Measurements from ENCODE around the gene ZFYVE19. TPM values are rescaled to one million over a fixed set of nuclear protein-coding genes. Genes with fewer than 3 reads are reported as not detected.
A peak's percentile ranks its signal among the peaks of the same experiment; 100 is the strongest.

ZFYVE19 gene
- total RNA-seq, 2 experiments from 2014 or later: 29.4 to 35.6 TPM

GRCh38 chr15:40843261-40843884, 36.5 kb downstream of the ZFYVE19 start:
- ChIA-PET POLR2A (interaction anchor here (0.8 kb wide), 1 partner anchor 28 kb away, joined by 3 read pairs; no protein-coding TSS in a partner anchor), CTCF (interaction anchor here (3.0 to 9.3 kb wide), 3 partner anchors 15 to 52 kb away, joined by 10 to 79 read pairs (median 18); partner anchors contain the start of gene VPS18)
- Mint-ChIP-seq H3K27me3 (ENCODE audit: low read depth) (peaks cover 31% of the 10 kb centered on the region), H3K4me3 (peak overlapping the region; percentile 64), H3K4me1 (ENCODE audit: low read depth) (peaks cover 28% of the 10 kb centered on the region), H3K27ac (no peak overlapping the region), H3K36me3 (ENCODE audit: low read depth) (no peaks in the 10 kb centered on the region), H3K9me3 (ENCODE audit: insufficient read depth) (no peaks in the 10 kb centered on the region)
- no peak for DNase-seq
- no peak for ATAC-seq

- peak; percentile 72 for ATAC-seq
- CTCF ChIA-PET: interaction anchor here (1.1 to 9.3 kb wide), 5 partner anchors 14 to 61 kb away, joined by 3 to 79 read pairs (median 10); partner anchors contain the start of gene VPS18
- Mint-ChIP-seq H3K4me1 (ENCODE audit: low read depth) (peaks cover 28% of the 10 kb centered on the region), H3K36me3 (ENCODE audit: low read depth) (no peaks in the 10 kb centered on the region), H3K9me3 (ENCODE audit: insufficient read depth) (no peaks in the 10 kb centered on the region), H3K27ac (no peak within 1 kb of the TSS), H3K4me3 (peak within 1 kb of the TSS; percentile 79), H3K27me3 (ENCODE audit: low read depth) (peaks cover 31% of the 10 kb centered on the region)
- DNase-seq: peak; percentile 50
- POLR2A ChIA-PET: interaction anchor here (0.8 kb wide), 1 partner anchor 29 kb away, joined by 3 read pairs; no protein-coding TSS in a partner anchor
Observed at GRCh38 chr15:40843885-40844695, 37.2 kb downstream of the ZFYVE19 start, which contains the start of gene SPINT1. SPINT1 (plus strand) TSS chr15:40844048; CDS start chr15:40844555, 507 bp downstream.

GRCh38 chr15:40844696-40845030, 37.8 kb downstream of the ZFYVE19 start:
- ATAC-seq: peak; percentile 53
- H3K27ac Mint-ChIP-seq: no peak overlapping the region

GRCh38 chr15:40845036-40845435, 38.1 kb downstream of the ZFYVE19 start:
- no peaks in the 10 kb centered on the region for H3K9me3 Mint-ChIP-seq (ENCODE audit: insufficient read depth)
- POLR2A ChIA-PET: no interaction called here
- ATAC-seq: no peak
- no peaks in the 10 kb centered on the region for H3K36me3 Mint-ChIP-seq (ENCODE audit: low read depth)
- no peak overlapping the region for H3K27ac Mint-ChIP-seq
- peaks cover 28% of the 10 kb centered on the region for H3K4me1 Mint-ChIP-seq (ENCODE audit: low read depth)
- DNase-seq: no peak
- CTCF ChIA-PET: interaction anchor here (1.1 to 9.3 kb wide), 5 partner anchors 13 to 60 kb away, joined by 3 to 79 read pairs (median 10); partner anchors contain the start of gene VPS18
- H3K27me3 Mint-ChIP-seq (ENCODE audit: low read depth): peaks cover 31% of the 10 kb centered on the region
- H3K4me3 Mint-ChIP-seq: peak overlapping the region; percentile 79

More at GRCh38 chr15:40844696-40845030, 37.8 kb downstream of the ZFYVE19 start:
- Mint-ChIP-seq H3K36me3 (ENCODE audit: low read depth) (no peaks in the 10 kb centered on the region), H3K4me3 (peak overlapping the region; percentile 79), H3K4me1 (ENCODE audit: low read depth) (peaks cover 28% of the 10 kb centered on the region), H3K27me3 (ENCODE audit: low read depth) (peaks cover 31% of the 10 kb centered on the region), H3K9me3 (ENCODE audit: insufficient read depth) (no peaks in the 10 kb centered on the region)
- ChIA-PET POLR2A (no interaction called here), CTCF (interaction anchor here (1.1 to 9.3 kb wide), 5 partner anchors 13 to 60 kb away, joined by 3 to 79 read pairs (median 10); partner anchors contain the start of gene VPS18)
- DNase-seq: peak; percentile 53

DNA sequence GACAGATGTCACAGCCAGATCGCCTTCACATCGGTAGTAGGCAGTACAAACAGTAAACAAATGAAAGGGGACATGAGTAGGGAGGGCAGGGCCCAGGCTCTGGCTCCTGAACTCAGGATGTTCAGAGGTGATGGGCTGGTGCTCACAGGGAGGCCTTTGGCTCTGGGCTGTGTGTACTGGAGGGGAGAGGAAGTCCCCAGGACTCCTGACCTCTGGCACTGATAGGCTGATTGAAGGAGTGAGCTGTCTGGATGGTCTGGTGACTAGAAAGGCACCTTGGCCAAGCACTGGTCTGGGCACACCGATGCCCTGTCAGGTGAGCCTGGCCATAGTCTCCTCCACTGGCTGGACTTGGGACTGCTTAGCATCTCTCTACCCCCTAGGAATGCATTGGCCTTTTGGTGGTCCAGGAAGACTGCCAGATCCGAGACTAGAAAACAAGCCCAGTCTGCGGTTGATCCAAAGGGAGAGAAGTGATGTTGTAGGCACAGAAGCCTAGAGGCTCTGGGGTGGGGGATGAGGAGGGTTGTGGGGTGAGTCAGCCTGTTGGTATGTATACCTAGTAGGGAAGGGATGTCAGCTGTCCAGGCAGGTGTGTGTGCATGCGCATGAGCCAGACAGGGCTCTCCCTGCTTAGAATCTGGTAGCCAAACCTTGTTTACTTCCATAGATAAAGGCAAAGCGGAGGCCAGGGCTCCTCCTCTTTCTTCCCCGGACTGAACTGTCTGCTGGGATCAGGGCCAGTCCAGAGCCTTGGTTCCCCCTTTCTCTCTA, 38.8 kb downstream of the ZFYVE19 start:
- POLR2A ChIA-PET: interaction anchor here (0.6 kb wide), 1 partner anchor 175 kb away, joined by 5 read pairs; no protein-coding TSS in a partner anchor
- ATAC-seq: no peak
- no peak for DNase-seq
- Mint-ChIP-seq H3K27me3 (ENCODE audit: low read depth) (peaks cover 31% of the 10 kb centered on the region), H3K4me3 (peak overlapping the region; percentile 36), H3K4me1 (ENCODE audit: low read depth) (peaks cover 28% of the 10 kb centered on the region), H3K9me3 (ENCODE audit: insufficient read depth) (no peaks in the 10 kb centered on the region), H3K36me3 (ENCODE audit: low read depth) (no peaks in the 10 kb centered on the region), H3K27ac (no peak overlapping the region)
- CTCF ChIA-PET: interaction anchor here (3.0 to 9.3 kb wide), 3 partner anchors 12 to 49 kb away, joined by 10 to 79 read pairs (median 18); partner anchors contain the start of gene VPS18

DNA sequence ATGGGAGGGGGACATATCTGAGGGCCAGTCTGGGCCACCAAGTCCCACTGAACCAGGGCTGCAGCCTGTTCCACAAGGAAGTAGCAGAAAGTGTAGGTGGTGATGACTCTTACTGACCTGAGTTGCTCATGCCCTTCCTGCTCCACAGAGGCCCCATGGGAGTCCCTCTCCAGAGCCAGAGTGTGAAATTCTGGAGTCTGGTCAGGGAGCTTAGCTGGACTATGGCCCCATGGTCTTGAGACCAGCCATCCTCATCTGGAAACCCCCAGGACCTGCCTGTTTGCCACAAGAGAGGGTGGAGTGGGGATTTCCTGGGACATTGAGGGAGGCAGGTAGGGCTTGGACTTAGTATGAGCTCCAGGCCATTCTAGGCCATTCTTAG, 39.9 kb downstream of the ZFYVE19 start:
- no peak overlapping the region for H3K27ac Mint-ChIP-seq
- ChIA-PET CTCF (interaction anchor here (1.4 to 9.3 kb wide), 3 partner anchors 11 to 48 kb away, joined by 7 to 79 read pairs (median 9); partner anchors contain the start of gene VPS18), POLR2A (no interaction called here)
- ATAC-seq (no peak), DNase-seq (no peak)
- peaks cover 20% of the 10 kb centered on the region for H3K27me3 Mint-ChIP-seq (ENCODE audit: low read depth)
- peaks cover 28% of the 10 kb centered on the region for H3K4me1 Mint-ChIP-seq (ENCODE audit: low read depth)
- no peaks in the 10 kb centered on the region for H3K9me3 Mint-ChIP-seq (ENCODE audit: insufficient read depth)
- no peaks in the 10 kb centered on the region for H3K36me3 Mint-ChIP-seq (ENCODE audit: low read depth)
- no peak overlapping the region for H3K4me3 Mint-ChIP-seq

- POLR2A ChIA-PET: no interaction called here
Observed at GRCh38 chr15:40847223-40847961, 40.5 kb downstream of the ZFYVE19 start.

DNA sequence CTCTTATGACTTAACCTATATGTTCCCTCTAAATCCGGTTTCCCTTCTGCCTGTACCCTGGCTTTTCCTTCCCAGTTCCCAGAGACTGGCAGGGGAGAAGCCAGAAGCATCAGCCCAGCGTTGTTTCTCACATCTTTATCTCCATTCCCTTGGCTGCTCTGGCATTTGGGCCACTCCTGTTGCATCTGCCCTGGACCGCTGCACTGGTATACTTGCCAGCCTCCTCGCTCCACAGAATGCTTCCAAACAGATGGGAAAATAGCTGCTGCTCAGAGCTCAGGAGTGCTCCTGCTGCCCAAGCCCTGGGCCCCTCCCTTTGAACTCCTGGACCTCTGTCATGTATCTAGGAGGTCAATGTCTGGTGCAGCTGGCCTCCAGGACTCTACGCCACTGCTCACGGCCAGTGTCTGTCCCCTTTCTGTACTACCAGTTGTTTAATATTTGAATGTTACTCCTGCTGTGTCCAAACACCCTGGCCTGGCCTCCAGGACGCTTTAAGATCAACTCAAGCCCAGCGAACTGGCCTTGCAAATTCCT, 43.8 kb downstream of the ZFYVE19 start:
- H3K36me3 Mint-ChIP-seq (ENCODE audit: low read depth): no peaks in the 10 kb centered on the region
- ChIA-PET POLR2A (no interaction called here), CTCF (interaction anchor here (1.3 to 9.3 kb wide), 3 partner anchors 7 to 68 kb away, joined by 3 to 79 read pairs (median 4); no protein-coding TSS in a partner anchor)
- no peaks in the 10 kb centered on the region for H3K9me3 Mint-ChIP-seq (ENCODE audit: insufficient read depth)
- ATAC-seq (no peak), DNase-seq (no peak)
- no peak overlapping the region for H3K27ac Mint-ChIP-seq
- peaks cover 19% of the 10 kb centered on the region for H3K4me1 Mint-ChIP-seq (ENCODE audit: low read depth)
- no peak overlapping the region for H3K4me3 Mint-ChIP-seq
- peaks cover 3% of the 10 kb centered on the region for H3K27me3 Mint-ChIP-seq (ENCODE audit: low read depth)

More at GRCh38 chr15:40847223-40847961, 40.5 kb downstream of the ZFYVE19 start:
- peaks cover 28% of the 10 kb centered on the region for H3K4me1 Mint-ChIP-seq (ENCODE audit: low read depth)
- H3K4me3 Mint-ChIP-seq: no peak overlapping the region
- no peak for DNase-seq
- H3K9me3 Mint-ChIP-seq (ENCODE audit: insufficient read depth): no peaks in the 10 kb centered on the region
- H3K27me3 Mint-ChIP-seq (ENCODE audit: low read depth): peaks cover 16% of the 10 kb centered on the region
- ATAC-seq: no peak
- CTCF ChIA-PET: interaction anchor here (1.4 to 9.3 kb wide), 3 partner anchors 11 to 47 kb away, joined by 7 to 79 read pairs (median 9); partner anchors contain the start of gene VPS18
- no peak overlapping the region for H3K27ac Mint-ChIP-seq
- no peaks in the 10 kb centered on the region for H3K36me3 Mint-ChIP-seq (ENCODE audit: low read depth)

DNA sequence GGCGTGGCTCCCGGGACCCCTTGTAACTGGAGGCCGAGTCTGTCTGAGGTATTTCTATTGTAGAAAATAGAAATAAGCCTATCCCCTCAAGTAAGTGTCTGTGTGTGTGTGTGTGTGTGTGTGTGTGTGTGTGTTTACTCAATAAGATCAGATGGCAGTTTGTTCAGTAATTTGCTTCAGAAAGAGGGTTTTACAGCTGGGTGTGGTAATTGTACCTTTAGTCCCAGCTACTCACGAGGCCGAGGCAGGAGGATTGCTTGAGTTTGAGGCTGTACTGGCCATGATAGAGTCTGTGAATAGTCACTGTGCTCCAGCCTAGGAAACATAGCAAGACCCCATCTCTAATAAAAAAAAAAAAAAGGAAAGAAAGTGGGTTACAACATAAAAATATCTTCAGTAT, 45.6 kb downstream of the ZFYVE19 start:
- H3K27me3 Mint-ChIP-seq (ENCODE audit: low read depth): no peaks in the 10 kb centered on the region
- no peak for DNase-seq
- POLR2A ChIA-PET: interaction anchor here (0.7 kb wide), 1 partner anchor 18 kb away, joined by 3 read pairs; no protein-coding TSS in a partner anchor
- H3K4me3 Mint-ChIP-seq: no peak overlapping the region
- no peak for ATAC-seq
- CTCF ChIA-PET: interaction anchor here (1.4 to 1.6 kb wide), 2 partner anchors 11 to 39 kb away, joined by 3 to 6 read pairs; no protein-coding TSS in a partner anchor
- no peaks in the 10 kb centered on the region for H3K9me3 Mint-ChIP-seq (ENCODE audit: insufficient read depth)
- H3K36me3 Mint-ChIP-seq (ENCODE audit: low read depth): no peaks in the 10 kb centered on the region
- peaks cover 5% of the 10 kb centered on the region for H3K4me1 Mint-ChIP-seq (ENCODE audit: low read depth)
- no peak overlapping the region for H3K27ac Mint-ChIP-seq

DNA sequence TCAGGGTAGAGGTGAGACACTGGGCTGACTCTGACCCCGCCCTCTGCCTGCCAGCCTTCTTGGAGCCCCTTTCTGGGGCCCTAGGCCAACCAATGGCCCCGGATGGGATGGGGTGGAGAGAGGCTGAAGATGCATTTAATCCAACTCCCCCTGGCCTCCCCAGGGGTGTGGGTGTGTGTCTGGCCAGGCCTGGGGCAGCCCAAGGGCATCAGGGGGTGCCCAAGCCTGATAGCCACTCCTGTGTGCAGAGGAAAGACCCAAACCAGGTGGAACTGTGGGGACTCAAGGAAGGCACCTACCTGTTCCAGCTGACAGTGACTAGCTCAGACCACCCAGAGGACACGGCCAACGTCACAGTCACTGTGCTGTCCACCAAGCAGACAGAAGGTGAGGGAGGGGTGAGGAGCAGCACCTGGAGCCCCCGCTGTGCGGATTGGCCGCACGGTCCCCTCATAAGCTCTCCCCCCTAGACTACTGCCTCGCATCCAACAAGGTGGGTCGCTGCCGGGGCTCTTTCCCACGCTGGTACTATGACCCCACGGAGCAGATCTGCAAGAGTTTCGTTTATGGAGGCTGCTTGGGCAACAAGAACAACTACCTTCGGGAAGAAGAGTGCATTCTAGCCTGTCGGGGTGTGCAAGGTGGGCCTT, 46.5 kb downstream of the ZFYVE19 start:
- no peaks in the 10 kb centered on the region for H3K27me3 Mint-ChIP-seq (ENCODE audit: low read depth)
- no peak overlapping the region for H3K4me3 Mint-ChIP-seq
- H3K4me1 Mint-ChIP-seq (ENCODE audit: low read depth): peaks cover 10% of the 10 kb centered on the region
- ChIA-PET POLR2A (interaction anchor here (0.7 kb wide), 1 partner anchor 17 kb away, joined by 3 read pairs; no protein-coding TSS in a partner anchor), CTCF (interaction anchor here (1.4 kb wide), 1 partner anchor 39 kb away, joined by 6 read pairs; no protein-coding TSS in a partner anchor)
- no peaks in the 10 kb centered on the region for H3K9me3 Mint-ChIP-seq (ENCODE audit: insufficient read depth)
- DNase-seq: no peak
- no peaks in the 10 kb centered on the region for H3K36me3 Mint-ChIP-seq (ENCODE audit: low read depth)
- no peak for ATAC-seq
- no peak overlapping the region for H3K27ac Mint-ChIP-seq

All from activated CD8-positive, alpha-beta T cell treated with anti-CD3 and anti-CD28 coated beads, Interleukin-2, amount 10 ng/mL, durations not matched to agents 7 days and 5 days (primary cell).